Measurements from ENCODE around the gene SLC51A. TPM values are rescaled to one million over a fixed set of nuclear protein-coding genes. Genes with fewer than 3 reads are reported as not detected.

Gene SLC51A
- total and polyA plus RNA-seq, 2 of the 8 experiments (the other 6 are each of a cell fraction or from before 2014, with no cell fraction given): 6.3 to 9.8 TPM

- TF ChIP-seq TAF1 (IDR thresholded peaks at IDR 0.05; ENCODE audit: low read depth, low read length): 0 out of 2 replicates have a peak, but pooled peaks have one; percentile 49
- no peak for TF ChIP-seq RFX5 (IDR thresholded peaks at IDR 0.05; ENCODE audit: borderline replicate concordance, low read depth, low read length)
- TF ChIP-seq TBP (IDR thresholded peaks at IDR 0.05; ENCODE audit: low read depth, low read length): 0 out of 2 replicates have a peak, but pooled peaks have one; percentile 13
- no peak for TF ChIP-seq BACH1 (IDR thresholded peaks at IDR 0.05; ENCODE audit: low read length)
- no peak for TF ChIP-seq GABPA (IDR thresholded peaks at IDR 0.05; ENCODE audit: borderline replicate concordance, insufficient read depth, low read length)
- TF ChIP-seq EZH2 (IDR thresholded peaks at IDR 0.05; ENCODE audit: low read depth, low read length, severe bottlenecking): no peak
- no peak for TF ChIP-seq TAF7 (optimal IDR thresholded peaks at IDR 0.05; ENCODE audit: borderline replicate concordance, low read depth, low read length)
- no peak for TF ChIP-seq BRCA1 (IDR thresholded peaks at IDR 0.05; ENCODE audit: low read depth, low read length)
- 0 out of 2 replicates have a peak, but pooled peaks have one; percentile 27 for TF ChIP-seq TEAD4 (IDR thresholded peaks at IDR 0.05; ENCODE audit: low read depth, low read length)
- peak; percentile 6 for TF ChIP-seq ASH2L (IDR thresholded peaks at IDR 0.05; ENCODE audit: low read length)
- no peak for TF ChIP-seq CTCF (IDR thresholded peaks at IDR 0.05; ENCODE audit: control extremely low read depth in 1 of 3, insufficient read depth in 1 of 3, low read depth in 1 of 3, low read length in 3 of 3)
- TF ChIP-seq BCL11A (IDR thresholded peaks at IDR 0.05; ENCODE audit: low read depth in 2 of 2, low read length in 2 of 2): no peak
- peak; percentile 24; the same call in 1 of the 2 replicates for TF ChIP-seq MAX (IDR thresholded peaks at IDR 0.05)
Observed at GRCh38 chr3:196273655-196274054, 57.3 kb downstream of the SLC51A start (continued).
